ENCODE results near the gene KIF4B. TPM values are rescaled to one million over a fixed set of nuclear protein-coding genes. Genes with fewer than 3 reads are reported as not detected.
"Not testable (repeated sequence)": the region's sequence is repeated elsewhere in the genome, so short reads cannot be mapped to it uniquely, and the experiment has no call there.

The KIF4B gene
- total and polyA plus RNA-seq, 10 donors: 0.06 to 0.26 (median 0.16) TPM; not detected in 6

- intact Hi-C loops (cut with DNase I; ENCODE audit: low total_unique reads): no loop called here
- Histone ChIP-seq H3K4me3 (no peak overlapping the region), H3K4me1 (peaks cover 0 to 5% (median 0%) of the 10 kb centered on the region in 6 donors), H3K36me3 (peaks cover 0 to 35% (median 13%) of the 10 kb centered on the region in 6 donors), H3K9me3 (peaks cover 0 to 10% (median 4%) of the 10 kb centered on the region in 8 donors), H3K27ac (no peak overlapping the region), H3K27me3 (replicated peaks in 1 of 7) (no peaks in the 10 kb centered on the region)
- no peak for DNase-seq
- WGBS, 5 donors: 79 to 91% (median 84%) methylated on average over 2 of the region's 2 CpGs
- peak in 5 of 11 experiments; percentile 27 to 41 (median 39) for TF ChIP-seq CTCF (IDR thresholded peaks at IDR 0.05 in 8 of 11, conservative IDR thresholded peaks at IDR 0.05 in 3 of 11)
- no peak for TF ChIP-seq POLR2AphosphoS5 (IDR thresholded peaks at IDR 0.05)
Observed at GRCh38 chr5:154972476-154973080, 41.0 kb upstream of the KIF4B start.

GRCh38 chr5:154976082-154976481, 37.5 kb upstream of the KIF4B start:
- WGBS, 5 donors: 92 to 99% (median 96%) methylated on average over 9 of the region's 9 CpGs
- H3K4me3 ChIP-seq; H3K27me3 ChIP-seq (replicated peaks in 1 of 7); H3K27ac ChIP-seq; H3K36me3 ChIP-seq; DNase-seq; intact Hi-C loops (cut with DNase I; ENCODE audit: low total_unique reads); H3K4me1 ChIP-seq; H3K9me3 ChIP-seq: not testable (repeated sequence)

- 53 to 68% (median 60%) methylated on average over 1 of the region's 1 CpG for WGBS, 5 donors
- H3K4me3 ChIP-seq: no peak overlapping the region
- intact Hi-C loops (cut with DNase I; ENCODE audit: low total_unique reads): no loop called here
- no peaks in the 10 kb centered on the region for H3K4me1 ChIP-seq
- H3K36me3 ChIP-seq: peaks cover 0 to 8% (median 0%) of the 10 kb centered on the region in 6 donors
- no peak for DNase-seq
- H3K9me3 ChIP-seq: peaks cover 0 to 10% (median 4%) of the 10 kb centered on the region in 8 donors
- TF ChIP-seq POLR2A (IDR thresholded peaks at IDR 0.05) (no peak), CTCF (IDR thresholded peaks at IDR 0.05 in 8 of 11, conservative IDR thresholded peaks at IDR 0.05 in 3 of 11) (no peak), POLR2AphosphoS5 (IDR thresholded peaks at IDR 0.05) (no peak)
- H3K27ac ChIP-seq: no peak overlapping the region
- no peaks in the 10 kb centered on the region for H3K27me3 ChIP-seq (replicated peaks in 1 of 7)
Observed at GRCh38 chr5:154977409-154977808, 36.1 kb upstream of the KIF4B start.

- H3K27ac ChIP-seq; H3K4me3 ChIP-seq; H3K4me1 ChIP-seq; H3K36me3 ChIP-seq; H3K9me3 ChIP-seq; intact Hi-C loops (cut with DNase I; ENCODE audit: low total_unique reads); H3K27me3 ChIP-seq (replicated peaks in 1 of 7); DNase-seq: not testable (repeated sequence)
- WGBS, 5 donors: 72 to 94% (median 86%) methylated on average over 2 of the region's 2 CpGs
Observed at GRCh38 chr5:154978294-154978693, 35.3 kb upstream of the KIF4B start.

- no peak for DNase-seq
- Histone ChIP-seq H3K9me3 (no peaks in the 10 kb centered on the region), H3K4me3 (no peak overlapping the region), H3K27me3 (replicated peaks in 1 of 7) (no peaks in the 10 kb centered on the region), H3K36me3 (no peaks in the 10 kb centered on the region), H3K27ac (no peak overlapping the region), H3K4me1 (peaks cover 0 to 6% (median 0%) of the 10 kb centered on the region in 6 donors)
- 56 to 63% (median 60%) methylated on average over 8 of the region's 8 CpGs for WGBS, 5 donors
- TF ChIP-seq CTCF (IDR thresholded peaks at IDR 0.05 in 8 of 11, conservative IDR thresholded peaks at IDR 0.05 in 3 of 11) (no peak), POLR2A (IDR thresholded peaks at IDR 0.05) (no peak), POLR2AphosphoS5 (IDR thresholded peaks at IDR 0.05) (no peak)
- intact Hi-C loops (cut with DNase I; ENCODE audit: low total_unique reads): no loop called here
Observed at GRCh38 chr5:154984946-154985516, 28.5 kb upstream of the KIF4B start.

All from spleen (tissue), 11 donors.